GM12872 (cell line): ENCODE measurements around the gene HPCAL4.

Source experiments
- CTCF ChIP-seq: IDR thresholded peaks from 3 replicates; pipeline ENCODE4 v1.5.1; 2011; ENCODE audit warnings: low read depth, mild to moderate bottlenecking, low read length, moderate library complexity; ENCODE audit not compliant: insufficient read depth

The HPCAL4 gene

GRCh38 chr1:39690225-39690624 is 1.0 kb downstream of the HPCAL4 start:
- TF ChIP-seq CTCF: no peak

GRCh38 chr1:39689635-39690034 is 1.6 kb downstream of the HPCAL4 start:
- no peak for TF ChIP-seq CTCF

- TF ChIP-seq CTCF: no peak
Observed at GRCh38 chr1:39689214-39689613, 2.0 kb downstream of the HPCAL4 start.

DNA sequence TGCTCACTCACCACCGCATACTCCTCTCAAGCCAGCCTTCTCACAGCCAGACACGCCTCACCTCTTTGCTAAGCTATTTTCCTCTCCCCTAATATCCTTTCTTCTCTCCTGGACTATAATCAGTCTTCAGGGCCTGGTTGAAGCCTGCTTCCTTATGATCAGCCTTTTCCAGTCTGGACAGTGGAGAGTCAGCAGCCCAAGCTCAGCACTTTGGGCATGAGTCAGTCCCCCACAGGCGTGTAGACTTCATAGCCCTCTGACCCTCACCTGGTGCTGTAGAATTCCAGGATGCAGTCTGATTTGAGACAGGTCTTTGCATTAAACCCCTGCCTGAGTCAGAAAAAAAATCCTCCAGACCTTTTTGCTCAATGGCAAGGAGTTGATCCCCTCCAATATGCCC is 2.5 kb downstream of the HPCAL4 start:
- TF ChIP-seq CTCF: no peak

- TF ChIP-seq CTCF: no peak
Observed at GRCh38 chr1:39687243-39687642, 4.0 kb downstream of the HPCAL4 start.

DNA sequence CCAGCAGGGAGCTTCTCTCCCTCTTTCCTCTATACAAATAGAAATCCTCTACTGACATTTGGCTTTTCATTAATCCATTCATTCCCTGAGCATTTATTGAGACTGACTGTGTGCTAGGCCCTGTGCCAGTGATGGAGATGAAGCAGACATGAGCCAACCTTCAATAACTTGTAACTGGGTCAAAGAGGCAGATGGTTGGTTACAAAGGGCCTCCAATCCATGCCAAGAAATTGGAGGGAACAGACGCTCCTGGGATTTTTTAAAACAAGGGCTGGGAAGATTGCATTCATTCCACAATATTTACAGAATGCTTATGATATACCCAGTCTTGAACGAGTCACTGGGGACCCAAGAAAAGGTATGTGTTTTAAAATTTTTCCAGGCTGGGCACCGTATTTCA is 6.2 kb downstream of the HPCAL4 start:
- no peak for TF ChIP-seq CTCF

- TF ChIP-seq CTCF: no peak
Observed at GRCh38 chr1:39684313-39684664, 6.9 kb downstream of the HPCAL4 start.
